IMR-90 (cell line): ENCODE data around the gene FOXP1.

ENCODE experiments used
- CEBPB ChIP-seq: IDR thresholded peaks from 2 replicates; pipeline ENCODE4 v1.6.1; 2012; ENCODE audit warnings: low read depth, low read length, improper control_type of control experiment
- RCOR1 ChIP-seq: IDR thresholded peaks from 2 replicates; pipeline ENCODE4 v1.6.1; 2012; ENCODE audit warnings: mild to moderate bottlenecking, low read length, improper control_type of control experiment; ENCODE audit not compliant: insufficient replicate concordance
- TF ChIP-seq, protein P1 (sequence below): conservative IDR thresholded peaks from 2 replicates; pipeline ENCODE4 v1.5.1; 2012; ENCODE audit warnings: mild to moderate bottlenecking, low read depth, low read length, improper control_type of control experiment
- TF ChIP-seq, protein P2 (sequence below): fragments of 150-350 bp; IDR thresholded peaks from 2 replicates; pipeline ENCODE4 v1.6.1; 2017; ENCODE audit warnings: mild to moderate bottlenecking, antibody characterized with exemption, low read length, low read depth

DNA sequence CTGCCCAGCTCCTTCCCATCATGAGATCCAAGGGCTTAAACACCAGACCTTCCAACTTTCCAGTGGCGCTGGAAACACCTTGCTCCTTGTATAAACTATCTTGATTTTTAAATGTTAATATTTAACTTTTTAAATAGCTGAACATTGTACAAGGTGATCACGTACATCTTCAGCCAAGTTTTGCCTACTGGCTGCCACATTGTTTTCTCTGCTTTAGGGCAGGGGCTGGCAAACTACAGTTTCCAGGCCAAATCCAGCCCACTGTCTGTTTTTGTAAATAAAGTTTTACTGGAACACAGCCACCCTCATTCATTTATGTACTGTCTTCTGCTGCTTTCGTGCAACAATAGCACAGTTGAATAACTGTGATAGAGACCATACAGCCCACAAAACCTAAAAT, 27.6 kb upstream of the FOXP1 start:
- no peak for TF ChIP-seq CEBPB
- TF ChIP-seq, protein P1, sequence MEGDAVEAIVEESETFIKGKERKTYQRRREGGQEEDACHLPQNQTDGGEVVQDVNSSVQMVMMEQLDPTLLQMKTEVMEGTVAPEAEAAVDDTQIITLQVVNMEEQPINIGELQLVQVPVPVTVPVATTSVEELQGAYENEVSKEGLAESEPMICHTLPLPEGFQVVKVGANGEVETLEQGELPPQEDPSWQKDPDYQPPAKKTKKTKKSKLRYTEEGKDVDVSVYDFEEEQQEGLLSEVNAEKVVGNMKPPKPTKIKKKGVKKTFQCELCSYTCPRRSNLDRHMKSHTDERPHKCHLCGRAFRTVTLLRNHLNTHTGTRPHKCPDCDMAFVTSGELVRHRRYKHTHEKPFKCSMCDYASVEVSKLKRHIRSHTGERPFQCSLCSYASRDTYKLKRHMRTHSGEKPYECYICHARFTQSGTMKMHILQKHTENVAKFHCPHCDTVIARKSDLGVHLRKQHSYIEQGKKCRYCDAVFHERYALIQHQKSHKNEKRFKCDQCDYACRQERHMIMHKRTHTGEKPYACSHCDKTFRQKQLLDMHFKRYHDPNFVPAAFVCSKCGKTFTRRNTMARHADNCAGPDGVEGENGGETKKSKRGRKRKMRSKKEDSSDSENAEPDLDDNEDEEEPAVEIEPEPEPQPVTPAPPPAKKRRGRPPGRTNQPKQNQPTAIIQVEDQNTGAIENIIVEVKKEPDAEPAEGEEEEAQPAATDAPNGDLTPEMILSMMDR, result no peak
- no peak for TF ChIP-seq RCOR1
- TF ChIP-seq, protein P2, sequence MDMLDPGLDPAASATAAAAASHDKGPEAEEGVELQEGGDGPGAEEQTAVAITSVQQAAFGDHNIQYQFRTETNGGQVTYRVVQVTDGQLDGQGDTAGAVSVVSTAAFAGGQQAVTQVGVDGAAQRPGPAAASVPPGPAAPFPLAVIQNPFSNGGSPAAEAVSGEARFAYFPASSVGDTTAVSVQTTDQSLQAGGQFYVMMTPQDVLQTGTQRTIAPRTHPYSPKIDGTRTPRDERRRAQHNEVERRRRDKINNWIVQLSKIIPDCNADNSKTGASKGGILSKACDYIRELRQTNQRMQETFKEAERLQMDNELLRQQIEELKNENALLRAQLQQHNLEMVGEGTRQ, result no peak
